HG03097 (cell line): ENCODE data around the gene CHIC1.

Experiments
- ATAC-seq: cut with Tn5 transposase; IDR thresholded peaks from one replicate; pipeline ENCODE4 v1.9.1; 2021; ENCODE audit not compliant: unreplicated experiment, low FRiP score

CHIC1 gene

DNA sequence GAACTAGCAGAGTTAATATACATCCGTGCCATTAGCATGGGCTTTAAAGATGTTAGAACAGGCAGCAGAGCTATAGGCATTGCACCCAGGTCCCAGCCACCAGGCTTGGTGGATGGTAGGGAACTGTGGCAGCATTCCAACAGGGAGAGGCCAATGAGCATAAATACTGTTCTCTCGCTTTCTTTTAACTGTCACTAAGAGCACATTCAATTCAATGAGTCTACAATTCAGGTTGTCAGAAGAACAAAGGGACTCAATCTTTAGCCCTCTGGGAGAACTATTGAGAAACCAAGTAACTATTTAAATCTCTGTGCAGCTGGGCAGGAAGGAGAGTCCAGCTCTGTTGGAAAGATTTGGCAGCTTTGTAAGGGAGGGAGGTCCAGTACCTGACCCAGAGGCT is 165.6 kb downstream of the CHIC1 start:
- no peak for ATAC-seq
